SKM-1 treated with dmso at 0.1 percent for 144 hours (cell line): ENCODE data around the gene SAMHD1.
A peak's percentile ranks its signal among the peaks of the same experiment; 100 is the strongest.
"Not testable (repeated sequence)": the region's sequence is repeated elsewhere in the genome, so short reads cannot be mapped to it uniquely, and the experiment has no call there.

ENCODE experiments used
- DNase-seq: peaks from one replicate; lab custom pipeline; 2025; ENCODE audit not compliant: unreplicated experiment; lab: John Stamatoyannopoulos, UW

Gene SAMHD1

GRCh38 chr20:36875702-36876472 lies 75.6 kb downstream of the SAMHD1 start, which contains the start of gene TLDC2:
TSS of gene TLDC2 (plus strand) at chr20:36876138. CDS start at chr20:36876175, 37 bp downstream.
- no peak for DNase-seq

- not testable (repeated sequence) for DNase-seq
These were observed 76.4 kb downstream of the SAMHD1 start for GRCh38 chr20:36875093-36875492.

GRCh38 chr20:36873498-36874189 lies 77.9 kb downstream of the SAMHD1 start:
- peak; percentile 25 for DNase-seq

GRCh38 chr20:36872852-36873251 lies 78.7 kb downstream of the SAMHD1 start:
- DNase-seq, result no peak

GRCh38 chr20:36871640-36872570 lies 79.6 kb downstream of the SAMHD1 start:
- DNase-seq, result no peak

GRCh38 chr20:36866681-36867495 lies 84.6 kb downstream of the SAMHD1 start:
- peak; percentile 19 for DNase-seq

GRCh38 chr20:36866164-36866563 lies 85.3 kb downstream of the SAMHD1 start:
- no peak for DNase-seq

- no peak for DNase-seq
These were observed 85.7 kb downstream of the SAMHD1 start for GRCh38 chr20:36865861-36866149.

- no peak for DNase-seq
These were observed 86.2 kb downstream of the SAMHD1 start for GRCh38 chr20:36865076-36865860.

GRCh38 chr20:36862857-36863668 lies 88.4 kb downstream of the SAMHD1 start:
- DNase-seq, result peak; percentile 58

GRCh38 chr20:36861875-36862801 lies 89.4 kb downstream of the SAMHD1 start:
- DNase-seq, result no peak

GRCh38 chr20:36861625-36861874 lies 90.0 kb downstream of the SAMHD1 start:
- DNase-seq, result no peak

GRCh38 chr20:36860811-36861624 lies 90.5 kb downstream of the SAMHD1 start:
- no peak for DNase-seq

GRCh38 chr20:36860339-36860738 lies 91.2 kb downstream of the SAMHD1 start:
- DNase-seq, result no peak

- no peak for DNase-seq
These were observed 91.7 kb downstream of the SAMHD1 start for GRCh38 chr20:36859700-36860330.

GRCh38 chr20:36859282-36859555 lies 92.3 kb downstream of the SAMHD1 start:
- no peak for DNase-seq
